ENCODE measurements around the gene PIK3R3.

DNA sequence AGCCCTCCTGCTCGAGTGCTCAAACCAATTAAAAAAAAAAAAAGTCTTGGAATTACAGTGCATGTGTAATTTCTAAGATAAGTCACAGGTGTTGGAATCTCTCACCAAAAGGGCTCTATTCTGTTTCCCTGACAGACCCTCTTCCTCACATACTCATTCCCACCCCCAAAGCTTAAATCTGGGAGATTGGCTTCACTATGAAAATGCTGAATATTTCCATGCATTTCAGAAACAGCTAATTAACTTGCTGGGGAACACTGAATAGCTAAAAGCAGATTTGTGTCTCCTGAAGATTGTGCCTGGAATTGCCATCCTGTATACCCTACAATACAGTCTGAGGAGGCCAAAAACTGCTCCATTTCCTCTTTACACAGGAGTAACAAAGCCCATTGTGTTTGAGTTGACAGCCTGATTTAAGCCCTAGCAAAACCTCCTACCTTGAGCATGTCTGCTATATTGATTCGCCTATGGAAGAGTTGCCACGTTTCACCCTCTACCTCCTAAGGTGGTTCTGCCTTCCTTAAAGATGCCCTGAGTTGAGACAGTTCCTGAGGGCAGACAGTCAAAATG, 1.4 kb upstream of the PIK3R3 start:
- TF ChIP-seq, protein P1, sequence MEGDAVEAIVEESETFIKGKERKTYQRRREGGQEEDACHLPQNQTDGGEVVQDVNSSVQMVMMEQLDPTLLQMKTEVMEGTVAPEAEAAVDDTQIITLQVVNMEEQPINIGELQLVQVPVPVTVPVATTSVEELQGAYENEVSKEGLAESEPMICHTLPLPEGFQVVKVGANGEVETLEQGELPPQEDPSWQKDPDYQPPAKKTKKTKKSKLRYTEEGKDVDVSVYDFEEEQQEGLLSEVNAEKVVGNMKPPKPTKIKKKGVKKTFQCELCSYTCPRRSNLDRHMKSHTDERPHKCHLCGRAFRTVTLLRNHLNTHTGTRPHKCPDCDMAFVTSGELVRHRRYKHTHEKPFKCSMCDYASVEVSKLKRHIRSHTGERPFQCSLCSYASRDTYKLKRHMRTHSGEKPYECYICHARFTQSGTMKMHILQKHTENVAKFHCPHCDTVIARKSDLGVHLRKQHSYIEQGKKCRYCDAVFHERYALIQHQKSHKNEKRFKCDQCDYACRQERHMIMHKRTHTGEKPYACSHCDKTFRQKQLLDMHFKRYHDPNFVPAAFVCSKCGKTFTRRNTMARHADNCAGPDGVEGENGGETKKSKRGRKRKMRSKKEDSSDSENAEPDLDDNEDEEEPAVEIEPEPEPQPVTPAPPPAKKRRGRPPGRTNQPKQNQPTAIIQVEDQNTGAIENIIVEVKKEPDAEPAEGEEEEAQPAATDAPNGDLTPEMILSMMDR (IDR thresholded peaks at IDR 0.05; ENCODE audit: poor library complexity), result no peak
- no peak for TF ChIP-seq EZH2phosphoT487 (IDR thresholded peaks at IDR 0.05; ENCODE audit: low read depth, severe bottlenecking, unreplicated experiment)

All from hepatocyte (in vitro differentiated cells).